GM18870 (cell line): ENCODE results near the gene NXN.
"Not testable (repeated sequence)": the region's sequence is repeated elsewhere in the genome, so short reads cannot be mapped to it uniquely, and the experiment has no call there.

Experiments
- ATAC-seq: cut with Tn5 transposase; IDR thresholded peaks from one replicate; pipeline ENCODE4 v1.9.1; 2021; ENCODE audit warnings: moderate library complexity; ENCODE audit not compliant: unreplicated experiment

The NXN gene

GRCh38 chr17:957856-958421, 21.6 kb downstream of the NXN start:
- no peak for ATAC-seq

GRCh38 chr17:956905-957304, 22.7 kb downstream of the NXN start:
- no peak for ATAC-seq

GRCh38 chr17:954431-955164, 25.0 kb downstream of the NXN start:
- no peak for ATAC-seq

GRCh38 chr17:953767-954166, 25.8 kb downstream of the NXN start:
- no peak for ATAC-seq

- not testable (repeated sequence) for ATAC-seq
These were observed 27.0 kb downstream of the NXN start for GRCh38 chr17:952592-952991.

DNA sequence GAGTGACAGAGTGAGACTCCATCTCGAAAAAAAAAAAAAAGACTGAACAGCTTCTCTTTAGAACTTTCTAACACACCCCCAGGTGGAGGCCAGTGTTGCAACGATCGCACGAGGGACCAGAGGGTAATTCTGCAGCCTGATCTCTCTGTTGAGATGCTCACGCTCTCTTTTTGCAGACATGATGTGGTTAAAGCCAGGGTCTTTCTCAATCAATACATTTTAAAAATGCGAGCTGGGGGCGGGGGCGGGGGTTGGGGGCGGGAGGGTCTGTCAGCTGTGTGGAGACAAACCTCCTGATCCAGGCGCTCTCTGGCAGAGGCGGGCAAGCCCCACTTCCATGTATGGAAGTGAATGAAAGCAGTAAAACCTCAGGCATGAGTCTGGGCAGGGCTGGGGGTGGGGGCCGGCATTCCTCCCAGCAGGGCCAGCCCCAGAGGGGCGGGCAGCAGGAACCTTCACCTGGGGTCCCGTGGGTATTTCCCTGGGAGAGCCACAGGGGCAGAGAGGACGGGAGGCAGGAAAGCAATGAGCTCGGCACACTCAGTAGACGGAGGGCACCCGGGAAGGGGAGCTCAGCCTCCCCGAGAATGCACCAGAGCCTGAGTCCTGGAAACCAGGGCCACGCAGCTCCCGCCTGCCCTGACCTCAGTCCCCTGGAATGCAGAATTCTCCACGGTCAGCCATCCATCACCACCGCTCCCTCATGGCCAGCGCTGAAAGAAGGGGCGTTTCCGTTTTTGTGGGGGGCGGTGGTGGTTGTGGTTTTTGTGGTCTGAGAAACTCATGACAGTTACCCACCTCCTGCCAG, 28.0 kb downstream of the NXN start:
- no peak for ATAC-seq

DNA sequence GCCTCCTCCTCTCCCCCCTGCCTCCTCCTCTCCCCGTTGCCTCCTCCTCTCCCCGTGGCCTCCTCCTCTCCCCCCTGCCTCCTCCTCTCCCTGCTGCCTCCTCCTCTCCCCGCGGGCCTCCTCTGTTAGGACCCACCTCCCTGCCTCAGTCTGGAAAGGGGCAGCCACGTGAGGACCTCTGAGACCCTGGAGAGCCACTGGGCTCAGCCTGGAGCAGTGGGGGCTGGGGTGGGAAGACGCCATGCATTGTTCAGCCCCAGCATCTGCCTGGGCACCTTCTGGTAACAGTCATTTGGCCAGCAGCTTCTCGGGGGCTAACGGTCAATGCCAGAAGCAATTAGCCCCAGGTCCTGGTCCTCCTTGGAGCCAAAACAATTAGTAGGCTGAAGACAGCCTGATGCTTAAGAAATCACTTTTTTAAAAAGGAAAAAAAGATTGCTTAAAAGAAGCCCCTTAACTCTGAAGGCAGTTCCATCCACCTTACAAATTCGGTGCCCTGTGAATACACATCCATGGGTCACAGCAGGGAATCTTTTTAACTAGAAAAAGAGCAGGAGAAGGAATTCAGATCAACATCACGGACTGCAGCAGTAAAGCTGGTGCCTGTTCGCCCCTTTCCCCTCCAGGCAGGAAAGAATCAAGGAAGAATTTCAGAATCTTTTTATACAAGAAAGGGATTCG, 29.8 kb downstream of the NXN start:
- no peak for ATAC-seq

DNA sequence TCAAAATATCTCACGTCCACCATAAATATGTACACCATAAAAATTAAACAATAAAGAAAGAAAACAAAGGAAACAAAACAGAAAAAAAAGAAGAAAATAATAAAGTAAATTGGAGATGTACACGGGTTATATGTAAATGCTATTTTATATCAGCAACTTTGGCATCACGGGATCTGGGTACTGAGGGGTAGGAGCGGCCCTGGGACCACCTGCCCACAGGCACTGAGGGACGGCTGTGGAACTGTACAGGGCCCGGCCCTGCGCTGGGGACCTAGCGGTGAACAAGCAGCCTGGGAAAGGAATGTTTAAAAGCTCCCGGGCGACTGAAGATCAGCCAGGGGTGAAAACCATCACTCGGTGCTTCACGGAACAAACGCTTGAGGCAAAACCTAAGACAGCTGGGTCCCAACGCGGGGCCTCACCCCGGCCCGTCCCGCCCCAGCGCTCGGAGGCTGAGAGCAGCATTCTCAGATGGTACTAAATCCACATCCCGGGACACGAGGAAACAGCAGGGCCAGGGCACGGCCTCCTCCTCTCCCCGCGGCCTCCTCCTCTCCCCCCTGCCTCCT, 31.2 kb downstream of the NXN start:
- ATAC-seq: no peak

DNA sequence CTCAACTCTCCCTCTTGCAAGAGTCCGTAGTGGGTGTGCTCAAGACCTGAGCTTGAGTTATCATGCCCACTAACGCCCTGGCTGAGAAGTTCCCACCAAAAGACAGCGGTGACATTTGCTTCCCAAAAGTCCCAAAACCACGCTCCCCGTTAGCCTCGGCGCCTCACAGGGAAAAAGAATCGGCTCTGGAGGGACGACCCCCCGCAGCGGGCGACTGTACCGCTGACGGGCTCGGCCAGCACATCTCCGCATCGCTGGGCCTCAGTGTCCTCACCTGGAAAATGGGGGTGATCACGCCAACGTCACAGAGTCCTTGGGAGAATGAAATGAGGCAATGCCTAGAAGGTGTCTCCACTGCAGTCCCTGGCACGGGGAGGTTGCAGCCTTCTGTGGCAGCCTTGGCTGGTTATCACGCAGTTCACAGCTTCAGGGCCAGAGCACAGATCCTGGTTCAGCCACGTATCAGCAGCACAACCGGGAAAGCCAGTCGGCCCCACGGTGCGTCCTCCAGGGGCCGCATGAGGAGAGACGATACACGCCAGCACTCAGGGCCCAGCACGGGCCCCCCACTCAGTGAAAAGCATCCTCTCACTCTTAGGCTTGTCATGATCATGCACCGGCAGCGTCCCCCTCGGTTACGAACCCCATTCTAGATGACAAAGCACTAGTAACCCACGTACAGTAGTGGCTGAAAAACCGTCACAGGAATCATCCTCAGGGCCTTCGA, 32.9 kb downstream of the NXN start:
- ATAC-seq: no peak

- no peak for ATAC-seq
These were observed 33.9 kb downstream of the NXN start for GRCh38 chr17:945672-946071.

DNA sequence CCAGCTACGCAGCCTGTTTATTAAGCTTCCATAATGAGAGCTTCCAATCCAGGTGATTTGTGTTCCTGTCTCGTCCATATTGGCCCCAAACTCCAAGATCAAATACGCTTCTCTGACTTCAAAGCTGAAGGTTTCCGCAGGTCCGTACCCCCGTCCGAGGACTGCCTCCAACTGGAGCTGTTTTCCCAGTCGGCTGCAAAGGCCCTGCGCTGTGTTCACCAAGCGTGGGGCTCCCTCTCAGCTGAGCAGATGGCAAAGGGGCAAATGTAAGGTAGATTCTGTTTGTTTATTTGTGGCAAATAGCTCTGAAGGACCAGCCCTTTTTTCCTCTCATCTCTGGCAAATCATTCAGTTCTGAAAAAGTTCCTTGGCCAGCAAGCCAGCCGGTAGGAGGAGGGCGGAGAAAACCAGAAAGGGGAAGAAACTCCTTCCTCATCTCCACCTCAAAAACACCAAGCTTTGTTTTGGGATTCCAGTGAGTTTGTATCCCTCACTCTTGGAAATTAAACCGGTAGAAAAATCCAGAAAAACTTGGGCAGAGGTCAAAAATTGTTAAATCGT, 35.2 kb downstream of the NXN start:
- ATAC-seq: no peak

DNA sequence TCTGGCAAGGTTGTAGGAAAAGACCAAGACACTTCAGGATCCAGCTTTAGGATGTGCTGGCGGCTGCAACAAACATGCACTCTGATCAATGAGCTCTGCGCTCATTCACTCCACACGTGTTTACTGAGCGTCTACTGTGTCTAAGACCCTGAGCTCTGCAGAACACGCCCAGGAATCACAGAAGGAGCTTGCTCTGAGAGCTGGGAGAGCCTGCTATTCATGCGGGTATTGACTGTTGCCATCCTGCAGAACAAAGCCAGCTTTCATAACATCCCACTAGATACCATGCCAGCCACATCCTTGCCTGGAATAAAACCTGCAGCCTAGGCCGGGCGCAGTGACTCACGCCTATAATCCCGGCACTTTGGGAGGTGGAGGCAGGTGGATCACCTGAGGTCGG, 44.1 kb downstream of the NXN start:
- no peak for ATAC-seq

DNA sequence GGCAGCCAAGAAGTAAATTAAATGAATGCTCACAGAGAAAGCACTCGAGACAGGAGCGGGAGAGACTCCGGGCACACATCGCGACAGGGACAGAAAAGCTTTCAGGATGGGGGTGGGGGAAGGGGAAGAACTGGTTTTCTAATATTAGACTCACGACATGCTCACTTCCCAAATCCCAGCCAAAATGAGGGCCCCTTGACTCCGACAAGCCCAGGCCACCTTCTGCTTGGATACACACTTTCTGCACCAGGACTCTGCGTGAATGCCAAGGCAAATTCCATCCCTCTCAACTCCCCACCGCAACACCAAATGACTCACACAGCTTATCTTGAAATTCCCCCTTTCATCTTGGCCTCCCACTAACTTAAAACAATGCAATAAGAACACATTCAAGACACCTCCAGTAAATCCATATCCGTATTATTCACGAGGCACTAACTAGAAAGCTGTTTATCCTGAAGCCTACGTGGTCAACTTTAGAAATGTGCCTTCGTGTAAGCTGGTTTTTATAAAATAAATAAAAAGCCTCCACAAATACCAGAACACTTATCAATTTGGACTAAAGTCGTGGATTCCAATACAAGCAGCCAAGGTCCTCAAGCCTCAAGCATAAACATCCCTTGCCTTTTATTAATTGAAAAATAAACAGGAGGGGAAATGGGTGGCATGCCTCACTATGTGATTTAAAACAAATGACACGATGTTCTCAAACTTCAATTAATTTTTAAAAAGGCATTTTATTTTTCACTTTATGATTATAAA, 46.1 kb downstream of the NXN start:
- no peak for ATAC-seq

- no peak for ATAC-seq
These were observed 49.3 kb downstream of the NXN start for GRCh38 chr17:930258-930657.

- ATAC-seq: no peak
These were observed 50.0 kb downstream of the NXN start for GRCh38 chr17:929586-929985.

DNA sequence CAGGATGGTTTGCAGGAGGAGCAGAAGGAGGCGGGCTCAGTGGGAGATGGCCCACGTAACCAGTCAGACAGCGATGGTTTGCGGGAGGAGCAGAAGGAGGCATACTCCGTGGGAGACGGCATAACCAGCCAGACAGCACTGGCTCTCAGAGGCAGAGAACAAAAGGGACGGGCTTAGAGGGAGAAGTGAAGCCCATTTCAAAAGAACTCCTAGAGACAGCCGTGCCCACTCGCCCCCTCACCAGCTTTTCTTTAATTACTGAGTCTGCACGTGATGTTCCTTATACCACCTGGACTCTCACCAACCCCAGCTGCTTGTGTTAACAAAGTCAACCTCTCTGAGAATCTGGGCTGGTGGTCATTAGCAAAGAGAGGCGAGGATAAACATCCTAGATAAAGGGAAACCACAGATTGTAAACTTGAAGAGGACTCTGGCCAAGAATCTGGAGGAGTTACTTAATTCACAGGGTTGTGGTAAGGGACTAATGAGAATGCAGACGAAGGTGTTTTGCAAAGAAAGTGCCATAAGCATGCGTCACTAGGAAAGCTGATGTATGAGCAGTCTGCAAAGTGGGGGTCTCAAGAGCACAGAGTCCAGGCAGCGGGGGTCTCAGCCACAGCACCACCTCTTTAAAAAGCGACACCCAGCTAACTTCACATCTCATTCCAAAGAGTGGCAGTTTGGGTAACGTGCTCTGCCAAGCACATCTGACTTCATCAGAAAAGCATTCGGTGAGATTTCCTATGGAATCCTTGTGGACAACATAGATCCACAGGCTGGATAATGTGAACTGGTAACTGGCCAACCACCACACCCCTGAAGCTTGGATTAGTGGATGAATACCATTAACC, 51.7 kb downstream of the NXN start:
- ATAC-seq: no peak

GRCh38 chr17:925817-926216, 53.8 kb downstream of the NXN start:
- no peak for ATAC-seq

GRCh38 chr17:924711-925475, 54.7 kb downstream of the NXN start:
- no peak for ATAC-seq
